Right lobe of liver (tissue), 4 donors: Measurements from ENCODE around the gene SH3GL2.

Source experiments
- POLR2A ChIP-seq: fragments of 450-650 bp; IDR thresholded peaks from one replicate; pipeline ENCODE4 v1.6.1; 2017; ENCODE audit warnings: antibody characterized with exemption, mild to moderate bottlenecking
- TF ChIP-seq, protein P1 (sequence below), 4 donors: fragments of 200-600 bp in 3 of 4; fragments of 450-650 bp in 1 of 4; IDR thresholded peaks; one replicate each; pipeline versions ENCODE4 v1.5.1 to v1.8.0; 2016 to 2022; ENCODE audit warnings: antibody characterized with exemption in 4 of 4, mild to moderate bottlenecking in 2 of 4
- donor health status: DM: no; HTN: no; CAD: no.
- donor health status: DM: no; HTN: no; CAD: no.
- donor health status: DM: no; HTN: yes; CAD: no.

DNA sequence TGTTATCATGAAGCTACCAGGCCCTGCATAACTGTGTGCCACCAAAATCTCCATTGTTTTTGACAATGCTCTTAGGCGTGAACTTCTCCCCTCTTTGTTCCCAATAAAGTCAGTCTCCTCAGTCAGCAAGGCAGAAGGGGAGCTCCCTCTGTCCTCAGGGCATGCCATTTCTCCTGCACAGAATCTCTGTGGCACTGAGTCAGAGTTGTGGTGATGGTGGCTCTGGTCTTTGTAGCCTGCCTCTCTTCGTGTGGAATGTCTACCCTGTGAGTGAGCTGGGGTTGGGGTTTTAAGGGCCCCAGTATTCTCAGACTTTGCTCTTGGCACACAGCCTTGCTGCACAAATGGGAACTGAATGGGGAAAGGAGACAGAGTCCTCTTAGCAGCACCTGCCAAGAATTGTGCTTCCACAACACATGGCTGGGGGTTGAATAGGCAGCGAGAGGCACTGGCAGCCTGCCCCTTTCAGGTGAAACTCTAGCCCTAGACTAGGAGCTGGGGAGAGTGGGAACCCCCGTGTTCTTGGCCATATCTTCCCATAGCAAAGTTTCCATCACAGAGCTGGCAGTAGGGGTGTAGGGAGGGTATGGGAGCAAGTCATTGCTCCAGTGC is 146.6 kb downstream of the SH3GL2 start:
- TF ChIP-seq, protein P1, sequence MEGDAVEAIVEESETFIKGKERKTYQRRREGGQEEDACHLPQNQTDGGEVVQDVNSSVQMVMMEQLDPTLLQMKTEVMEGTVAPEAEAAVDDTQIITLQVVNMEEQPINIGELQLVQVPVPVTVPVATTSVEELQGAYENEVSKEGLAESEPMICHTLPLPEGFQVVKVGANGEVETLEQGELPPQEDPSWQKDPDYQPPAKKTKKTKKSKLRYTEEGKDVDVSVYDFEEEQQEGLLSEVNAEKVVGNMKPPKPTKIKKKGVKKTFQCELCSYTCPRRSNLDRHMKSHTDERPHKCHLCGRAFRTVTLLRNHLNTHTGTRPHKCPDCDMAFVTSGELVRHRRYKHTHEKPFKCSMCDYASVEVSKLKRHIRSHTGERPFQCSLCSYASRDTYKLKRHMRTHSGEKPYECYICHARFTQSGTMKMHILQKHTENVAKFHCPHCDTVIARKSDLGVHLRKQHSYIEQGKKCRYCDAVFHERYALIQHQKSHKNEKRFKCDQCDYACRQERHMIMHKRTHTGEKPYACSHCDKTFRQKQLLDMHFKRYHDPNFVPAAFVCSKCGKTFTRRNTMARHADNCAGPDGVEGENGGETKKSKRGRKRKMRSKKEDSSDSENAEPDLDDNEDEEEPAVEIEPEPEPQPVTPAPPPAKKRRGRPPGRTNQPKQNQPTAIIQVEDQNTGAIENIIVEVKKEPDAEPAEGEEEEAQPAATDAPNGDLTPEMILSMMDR (IDR thresholded peaks at IDR 0.05), result no peak
- TF ChIP-seq POLR2A, result no peak
